ENCODE data around the gene EAF1. TPM values are rescaled to one million over a fixed set of nuclear protein-coding genes. Genes with fewer than 3 reads are reported as not detected.
A peak's percentile ranks its signal among the peaks of the same experiment; 100 is the strongest.

The EAF1 gene
- 32.1 TPM for total RNA-seq (2021; ENCODE audit: unreplicated experiment)
- polyA plus RNA-seq (2012) = 22.3 and 23.3 TPM in 2 replicates
- Bru-seq, nascent RNA = percentile 90 among the genes with signal in this experiment
- percentile 96 among the genes with signal in this experiment for BruChase-seq, experiment 1, labeled RNA remaining after a 6-hour chase
- percentile 97 among the genes with signal in this experiment for BruChase-seq, experiment 2, labeled RNA remaining after a 2-hour chase
- long read RNA-seq, full-length matches to known transcripts = 39 of 60 reads
- long read RNA-seq, partial matches to known transcripts = 6 of 60 reads
- long read RNA-seq, other reads (novel, unspliced or antisense) = 15 of 60 reads

DNA sequence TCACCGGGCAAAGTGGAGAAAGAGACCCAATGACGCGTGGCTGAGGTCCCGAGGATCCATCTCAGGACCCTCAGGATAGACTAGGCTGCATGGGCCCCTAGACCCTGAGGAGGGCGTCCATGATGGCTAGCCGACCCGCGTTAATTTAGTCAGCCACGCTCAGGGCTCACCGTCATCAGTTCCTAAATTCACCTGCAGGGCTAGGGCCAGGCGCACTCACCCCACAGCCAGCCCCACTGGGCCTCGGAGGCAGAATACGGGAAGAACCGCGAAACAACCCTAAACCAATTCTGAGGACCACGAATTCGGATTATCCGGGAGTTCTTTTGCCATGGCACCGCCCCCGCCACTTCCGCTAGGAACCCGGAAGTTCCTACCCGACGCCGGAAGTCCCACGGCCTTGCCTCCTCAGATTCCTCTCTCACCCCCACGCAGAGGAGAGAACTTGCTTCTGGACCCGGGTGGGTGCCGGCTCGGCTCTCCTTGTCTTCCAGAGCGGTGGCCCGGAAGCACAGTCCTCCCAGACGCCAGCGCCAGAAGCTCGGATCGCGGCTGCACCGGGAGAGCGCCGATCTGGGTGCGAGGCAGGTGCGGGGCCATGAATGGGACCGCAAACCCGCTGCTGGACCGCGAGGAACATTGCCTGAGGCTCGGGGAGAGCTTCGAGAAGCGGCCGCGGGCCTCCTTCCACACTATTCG lies at the start of gene EAF1, which contains the start of gene METTL6:
EAF1 (plus strand) TSS at position 417 of the 699 bp plus-strand sequence; CDS start at position 599, 182 bp downstream.
METTL6 (minus strand) TSS at position 363 of the 699 bp plus-strand sequence. CDS start 1,033 bp downstream, outside the sequence.
- H3K9me3 ChIP-seq (ENCODE audit: control insufficient read depth in 1 of 2, insufficient read depth in 1 of 2, low read depth in 1 of 2, low read length in 2 of 2) = no peaks in the 10 kb centered on the region
- H3K27ac ChIP-seq (ENCODE audit: low read depth, low read length) = peak within 1 kb of the TSS; percentile 77
- H3K4me1 ChIP-seq (ENCODE audit: control insufficient read depth in 1 of 2, insufficient read depth in 2 of 2, low read length in 2 of 2) = peaks cover 13 to 16% of the 10 kb centered on the region in 2 experiments
- ATAC-seq = peak; percentile 91
- intact Hi-C loops (cut with micrococcal nuclease) = no loop called here
- TF ChIP-seq JUND (IDR thresholded peaks at IDR 0.05) = no peak
- peak; percentile 93 for TF ChIP-seq ELF1 (IDR thresholded peaks at IDR 0.05; ENCODE audit: borderline replicate concordance, low read depth)
- peak; percentile 91 for TF ChIP-seq POLR2AphosphoS5 (IDR thresholded peaks at IDR 0.05; ENCODE audit: low read depth, low read length)
- TF ChIP-seq EGR1 (IDR thresholded peaks at IDR 0.05; ENCODE audit: low read depth) = peak; percentile 91
- TF ChIP-seq YY1 (IDR thresholded peaks at IDR 0.05; ENCODE audit: extremely low read depth, insufficient replicate concordance, low read depth, low read length) = no peak
- TF ChIP-seq, protein P1, sequence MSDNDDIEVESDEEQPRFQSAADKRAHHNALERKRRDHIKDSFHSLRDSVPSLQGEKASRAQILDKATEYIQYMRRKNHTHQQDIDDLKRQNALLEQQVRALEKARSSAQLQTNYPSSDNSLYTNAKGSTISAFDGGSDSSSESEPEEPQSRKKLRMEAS (IDR thresholded peaks at IDR 0.05) = peak; percentile 74
- TF ChIP-seq EZH2phosphoT487 (IDR thresholded peaks at IDR 0.05; ENCODE audit: borderline replicate concordance) = no peak
- TF ChIP-seq ZBTB33 (IDR thresholded peaks at IDR 0.05; ENCODE audit: extremely low read depth, insufficient replicate concordance, low read length) = peak; percentile 38
- peak; percentile 36; the same call in 1 of the 2 replicates for TF ChIP-seq ZFX (IDR thresholded peaks at IDR 0.05)
- peak; percentile 55 for TF ChIP-seq POLR2A (IDR thresholded peaks at IDR 0.05; ENCODE audit: borderline replicate concordance, extremely low read depth, insufficient read depth, insufficient read length)
- TF ChIP-seq, protein P2, sequence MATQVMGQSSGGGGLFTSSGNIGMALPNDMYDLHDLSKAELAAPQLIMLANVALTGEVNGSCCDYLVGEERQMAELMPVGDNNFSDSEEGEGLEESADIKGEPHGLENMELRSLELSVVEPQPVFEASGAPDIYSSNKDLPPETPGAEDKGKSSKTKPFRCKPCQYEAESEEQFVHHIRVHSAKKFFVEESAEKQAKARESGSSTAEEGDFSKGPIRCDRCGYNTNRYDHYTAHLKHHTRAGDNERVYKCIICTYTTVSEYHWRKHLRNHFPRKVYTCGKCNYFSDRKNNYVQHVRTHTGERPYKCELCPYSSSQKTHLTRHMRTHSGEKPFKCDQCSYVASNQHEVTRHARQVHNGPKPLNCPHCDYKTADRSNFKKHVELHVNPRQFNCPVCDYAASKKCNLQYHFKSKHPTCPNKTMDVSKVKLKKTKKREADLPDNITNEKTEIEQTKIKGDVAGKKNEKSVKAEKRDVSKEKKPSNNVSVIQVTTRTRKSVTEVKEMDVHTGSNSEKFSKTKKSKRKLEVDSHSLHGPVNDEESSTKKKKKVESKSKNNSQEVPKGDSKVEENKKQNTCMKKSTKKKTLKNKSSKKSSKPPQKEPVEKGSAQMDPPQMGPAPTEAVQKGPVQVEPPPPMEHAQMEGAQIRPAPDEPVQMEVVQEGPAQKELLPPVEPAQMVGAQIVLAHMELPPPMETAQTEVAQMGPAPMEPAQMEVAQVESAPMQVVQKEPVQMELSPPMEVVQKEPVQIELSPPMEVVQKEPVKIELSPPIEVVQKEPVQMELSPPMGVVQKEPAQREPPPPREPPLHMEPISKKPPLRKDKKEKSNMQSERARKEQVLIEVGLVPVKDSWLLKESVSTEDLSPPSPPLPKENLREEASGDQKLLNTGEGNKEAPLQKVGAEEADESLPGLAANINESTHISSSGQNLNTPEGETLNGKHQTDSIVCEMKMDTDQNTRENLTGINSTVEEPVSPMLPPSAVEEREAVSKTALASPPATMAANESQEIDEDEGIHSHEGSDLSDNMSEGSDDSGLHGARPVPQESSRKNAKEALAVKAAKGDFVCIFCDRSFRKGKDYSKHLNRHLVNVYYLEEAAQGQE (IDR thresholded peaks at IDR 0.05; ENCODE audit: low read depth) = no peak
- TF ChIP-seq, protein P3, sequence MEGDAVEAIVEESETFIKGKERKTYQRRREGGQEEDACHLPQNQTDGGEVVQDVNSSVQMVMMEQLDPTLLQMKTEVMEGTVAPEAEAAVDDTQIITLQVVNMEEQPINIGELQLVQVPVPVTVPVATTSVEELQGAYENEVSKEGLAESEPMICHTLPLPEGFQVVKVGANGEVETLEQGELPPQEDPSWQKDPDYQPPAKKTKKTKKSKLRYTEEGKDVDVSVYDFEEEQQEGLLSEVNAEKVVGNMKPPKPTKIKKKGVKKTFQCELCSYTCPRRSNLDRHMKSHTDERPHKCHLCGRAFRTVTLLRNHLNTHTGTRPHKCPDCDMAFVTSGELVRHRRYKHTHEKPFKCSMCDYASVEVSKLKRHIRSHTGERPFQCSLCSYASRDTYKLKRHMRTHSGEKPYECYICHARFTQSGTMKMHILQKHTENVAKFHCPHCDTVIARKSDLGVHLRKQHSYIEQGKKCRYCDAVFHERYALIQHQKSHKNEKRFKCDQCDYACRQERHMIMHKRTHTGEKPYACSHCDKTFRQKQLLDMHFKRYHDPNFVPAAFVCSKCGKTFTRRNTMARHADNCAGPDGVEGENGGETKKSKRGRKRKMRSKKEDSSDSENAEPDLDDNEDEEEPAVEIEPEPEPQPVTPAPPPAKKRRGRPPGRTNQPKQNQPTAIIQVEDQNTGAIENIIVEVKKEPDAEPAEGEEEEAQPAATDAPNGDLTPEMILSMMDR (IDR thresholded peaks at IDR 0.05 in 2 of 3, conservative IDR thresholded peaks at IDR 0.05 in 1 of 3; ENCODE audit: borderline replicate concordance in 1 of 3, insufficient read depth in 1 of 3, low read depth in 2 of 3, low read length in 2 of 3) = peak in 1 of 3 experiments; percentile 3; a peak in 1 of 6 replicates
- peak; percentile 88 for TF ChIP-seq SIN3A (IDR thresholded peaks at IDR 0.05; ENCODE audit: low read depth)
- H3K4me3 ChIP-seq (replicated peaks in 1 of 2; ENCODE audit: low read depth in 1 of 2, low read length in 2 of 2) = peak within 1 kb of the TSS; percentile 99
- H3K79me2 ChIP-seq (ENCODE audit: insufficient read depth, low read length) = peaks cover 69% of the 10 kb centered on the region
- CTCF ChIA-PET = no interaction called here
- H3K9me2 ChIP-seq (ENCODE audit: insufficient read depth) = no peaks in the 10 kb centered on the region
- RAD21 ChIA-PET (ENCODE audit: low non-redundant PET in 1 of 2, low total read pairs in 2 of 2, uncharacterized antibody in 2 of 2, unreplicated experiment in 2 of 2) = no interaction called here
- H2AFZ ChIP-seq (ENCODE audit: low read depth, low read length, poor library complexity, severe bottlenecking) = peak within 1 kb of the TSS; percentile 95
- H4K20me1 ChIP-seq (ENCODE audit: insufficient read depth) = no peaks in the 10 kb centered on the region
- peak; percentile 58 for DNase-seq (ENCODE audit: low read depth, low spot score)
- H3K9ac ChIP-seq (ENCODE audit: low read length) = peak within 1 kb of the TSS; percentile 86
- peak within 1 kb of the TSS; percentile 88 for H3K4me2 ChIP-seq (ENCODE audit: low read length)
- POLR2A ChIA-PET = no interaction called here
- BruUV-seq (replicated peaks) = no TSS peak
- H3K27me3 ChIP-seq (ENCODE audit: insufficient read depth, low read length) = no peaks in the 10 kb centered on the region
- peaks cover 12% of the 10 kb centered on the region in 2 experiments for H3K36me3 ChIP-seq (ENCODE audit: control insufficient read depth in 1 of 2, insufficient read depth in 2 of 2, low read length in 2 of 2)

All from HCT116 (cell line).